Middle frontal gyrus (tissue), 1 donor: Measurements from ENCODE around the gene RACGAP1.
A peak's percentile ranks its signal among the peaks of the same experiment; 100 is the strongest.

ENCODE experiments used
- DNase-seq: peaks from one replicate; pipeline ENCODE4 v3.0.0-alpha.2; 2015; ENCODE audit warnings: low spot score; ENCODE audit errors: extremely low spot score

Gene RACGAP1

DNA sequence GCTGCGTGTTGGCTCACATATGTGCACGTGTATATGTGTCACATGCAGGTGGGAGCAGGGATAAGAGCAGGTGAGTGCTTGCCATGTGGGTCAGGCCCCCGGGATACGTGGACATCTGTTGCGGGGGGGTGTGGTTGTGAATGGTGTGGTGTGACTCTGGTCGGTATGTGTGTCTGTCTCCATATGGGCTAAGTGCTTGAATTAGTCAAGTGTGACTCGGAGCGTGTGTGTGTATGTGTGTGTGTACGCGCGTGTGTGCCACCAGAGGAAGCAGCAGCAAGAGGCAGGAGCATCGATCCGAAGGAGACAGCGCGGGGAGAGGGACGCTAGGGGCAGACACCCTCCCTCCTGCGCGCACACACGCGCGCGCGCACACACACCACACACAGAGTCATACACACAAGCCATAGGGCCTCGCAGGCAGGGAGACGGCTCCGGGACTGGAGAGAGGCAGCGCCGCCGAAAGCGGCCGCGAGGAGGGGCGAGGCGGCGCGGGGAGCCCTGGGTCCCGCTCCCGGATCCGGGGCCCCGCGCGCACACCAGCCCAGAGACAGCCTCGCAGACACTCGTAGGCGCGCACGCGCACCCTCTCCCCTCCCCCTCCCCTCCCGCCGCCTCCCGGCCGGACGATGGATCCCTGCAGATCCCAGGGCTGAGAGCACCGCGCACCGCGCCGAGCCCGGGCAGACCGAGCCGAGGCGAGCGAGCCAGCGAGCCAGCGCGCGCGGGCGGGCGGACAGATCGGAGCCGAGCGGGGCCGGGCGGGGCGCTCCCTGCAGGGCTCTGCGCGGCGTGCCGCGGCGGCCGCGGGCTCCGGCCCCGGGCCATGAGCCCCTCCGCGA lies 31.9 kb upstream of the RACGAP1 start, which contains the start of gene ASIC1:
ASIC1 (plus strand) TSS at position 597 of the 842 bp plus-strand sequence. CDS start 1,171 bp downstream, outside the sequence.
- DNase-seq, result peak; percentile 24

DNA sequence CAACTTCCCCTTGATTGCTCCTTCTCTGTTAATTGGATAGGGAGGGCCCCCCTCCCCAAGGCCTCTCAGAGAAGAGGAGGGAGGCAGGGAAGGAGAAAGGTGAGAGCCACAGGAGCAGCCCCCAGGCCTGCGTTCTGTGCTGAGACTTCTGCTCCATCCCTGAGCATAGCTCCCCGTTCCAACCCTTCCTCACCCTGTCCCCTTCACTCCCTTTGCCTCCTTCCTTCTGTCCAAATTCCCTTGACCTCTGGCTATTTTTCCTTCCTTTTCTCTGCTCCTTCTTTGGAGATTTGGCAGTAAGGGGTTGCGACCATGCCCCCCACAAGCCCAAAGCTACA lies 31.3 kb upstream of the RACGAP1 start:
- no peak for DNase-seq

GRCh38 chr12:50055831-50056638 lies 30.7 kb upstream of the RACGAP1 start:
- DNase-seq, result peak; percentile 36

GRCh38 chr12:50053583-50053982 lies 28.3 kb upstream of the RACGAP1 start:
- no peak for DNase-seq

- DNase-seq, result no peak
Measured at GRCh38 chr12:50052964-50053363, 27.7 kb upstream of the RACGAP1 start.

- no peak for DNase-seq
Measured at GRCh38 chr12:50052544-50052943, 27.2 kb upstream of the RACGAP1 start.

DNA sequence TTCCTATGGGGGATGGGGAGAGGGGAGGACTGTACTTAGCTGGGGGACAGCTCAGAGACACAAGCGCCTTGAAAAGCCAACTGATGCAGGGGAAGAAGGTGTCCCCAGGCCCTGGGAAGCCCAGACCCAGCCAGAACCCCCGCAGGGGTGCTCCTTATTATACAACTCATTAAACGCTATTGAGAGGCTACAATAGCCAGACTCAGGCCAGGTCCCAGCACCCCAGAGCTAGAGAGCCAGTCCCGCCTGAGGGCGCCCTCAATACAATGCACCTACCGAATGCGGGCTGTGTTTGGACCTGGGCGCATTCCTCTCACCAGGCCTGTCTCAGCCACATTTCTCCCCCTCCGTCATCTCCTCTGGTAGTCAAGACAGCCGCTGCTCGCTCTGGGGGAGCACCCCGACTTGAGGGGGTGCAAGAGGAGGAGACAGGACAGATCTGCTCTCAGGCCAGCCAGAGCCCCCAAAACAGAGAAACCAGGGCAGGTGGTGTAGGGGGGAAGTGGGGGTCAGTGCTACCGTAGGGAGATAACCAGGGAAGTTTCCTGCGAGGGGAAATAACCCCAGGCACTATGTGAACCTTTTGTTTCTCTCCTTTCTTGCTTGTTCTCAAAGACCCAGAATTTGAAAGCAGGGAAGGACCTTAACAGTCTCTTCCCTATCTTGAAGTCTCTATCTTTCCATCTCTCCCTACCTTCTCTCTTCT lies 26.0 kb upstream of the RACGAP1 start:
- no peak for DNase-seq

- DNase-seq, result no peak
Measured at GRCh38 chr12:50050410-50051098, 25.3 kb upstream of the RACGAP1 start.

DNA sequence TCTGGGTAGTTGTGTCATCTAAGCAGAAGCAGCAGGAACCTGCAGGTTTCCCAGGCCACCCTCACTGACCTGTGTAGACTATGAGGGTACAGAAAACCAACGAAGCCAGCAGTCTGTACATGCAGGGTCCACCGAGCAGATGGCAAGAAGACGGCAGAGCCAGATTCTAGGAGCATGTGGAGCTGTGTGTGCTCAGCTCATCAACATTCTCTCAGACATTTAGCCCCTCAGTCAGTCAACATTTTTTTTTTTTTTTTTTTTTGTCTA lies 24.8 kb upstream of the RACGAP1 start:
- DNase-seq, result no peak

DNA sequence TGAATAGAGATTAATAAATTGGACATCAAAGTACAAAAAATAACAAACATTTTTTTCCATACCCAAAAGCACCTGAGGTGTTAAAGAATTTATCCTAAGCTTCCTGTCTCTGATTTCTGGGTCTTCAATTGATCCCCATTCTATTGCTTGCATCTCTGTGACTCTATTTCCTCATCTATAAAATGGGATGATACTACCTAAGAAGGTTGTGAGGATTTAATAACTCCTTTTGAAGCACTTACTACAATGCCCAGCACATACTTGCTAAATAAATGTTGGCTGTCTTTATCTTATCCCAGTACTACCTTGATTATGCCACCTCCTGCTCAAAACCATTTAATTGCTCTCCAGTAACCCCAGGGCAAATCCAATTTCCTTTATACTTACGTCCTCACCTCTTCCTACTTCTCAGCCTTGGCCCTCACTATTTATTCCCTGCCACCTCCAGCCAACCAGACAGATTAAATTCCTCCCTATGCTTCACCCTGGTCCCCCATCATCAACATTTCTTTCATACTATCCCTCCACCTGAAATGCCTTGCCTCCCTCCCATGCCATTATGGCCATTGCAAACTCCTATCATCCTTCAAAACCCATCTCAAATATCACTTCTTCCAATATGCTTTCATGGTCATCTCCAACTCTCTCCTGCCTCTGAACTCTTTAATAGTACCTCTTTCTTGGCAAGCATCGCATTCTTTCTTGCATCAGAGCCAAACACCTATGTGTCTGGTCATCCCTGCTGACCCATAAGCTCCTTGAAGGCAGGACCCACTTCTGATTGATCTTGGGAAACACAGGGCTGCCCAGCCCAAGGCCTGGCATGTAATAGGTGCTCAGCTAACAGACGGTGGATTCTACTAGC lies 24.2 kb upstream of the RACGAP1 start:
- DNase-seq, result no peak

- DNase-seq, result no peak
Measured at GRCh38 chr12:50047693-50048250, 22.5 kb upstream of the RACGAP1 start.

GRCh38 chr12:50043854-50044253 lies 18.6 kb upstream of the RACGAP1 start:
- DNase-seq, result no peak

DNA sequence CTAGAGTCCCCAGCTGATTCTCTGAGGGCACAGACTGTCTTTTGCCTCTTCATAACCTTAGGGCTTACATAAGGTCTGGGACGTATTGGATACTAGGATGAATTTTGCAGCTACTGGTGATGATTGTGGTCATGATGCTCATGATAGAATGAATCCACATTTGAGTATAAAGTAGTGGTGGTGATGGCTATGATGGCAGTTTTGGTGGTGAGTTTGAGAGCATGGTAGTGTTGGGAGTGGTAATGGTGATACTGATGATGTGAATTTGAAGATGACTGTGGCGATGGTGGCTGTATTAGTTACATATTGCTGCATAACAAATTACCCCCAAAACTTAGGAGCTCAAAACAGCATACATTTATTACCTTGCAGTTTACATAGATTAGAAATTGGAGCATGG lies 18.0 kb upstream of the RACGAP1 start:
- no peak for DNase-seq

GRCh38 chr12:50042693-50043092 lies 17.4 kb upstream of the RACGAP1 start:
- no peak for DNase-seq

DNA sequence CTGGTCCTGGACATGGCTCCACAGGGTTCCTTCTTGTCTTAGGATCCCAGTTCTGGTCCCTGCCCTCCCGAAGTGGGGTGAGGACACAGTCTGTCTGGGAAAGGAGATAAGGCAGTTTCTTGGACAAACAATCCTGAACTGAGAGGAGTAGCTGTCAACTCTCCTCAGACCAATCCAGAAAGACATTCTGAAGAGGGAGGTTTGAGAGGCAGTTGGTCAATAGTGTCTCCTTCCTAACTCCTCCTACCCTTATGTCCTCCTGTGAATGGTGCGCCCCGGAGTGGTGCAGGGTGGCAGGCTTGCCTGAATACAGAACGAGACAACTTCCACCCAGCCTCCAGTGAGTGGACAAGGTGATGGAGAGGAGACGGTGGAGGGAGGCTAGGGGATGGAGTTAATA lies 16.7 kb upstream of the RACGAP1 start:
- no peak for DNase-seq

DNA sequence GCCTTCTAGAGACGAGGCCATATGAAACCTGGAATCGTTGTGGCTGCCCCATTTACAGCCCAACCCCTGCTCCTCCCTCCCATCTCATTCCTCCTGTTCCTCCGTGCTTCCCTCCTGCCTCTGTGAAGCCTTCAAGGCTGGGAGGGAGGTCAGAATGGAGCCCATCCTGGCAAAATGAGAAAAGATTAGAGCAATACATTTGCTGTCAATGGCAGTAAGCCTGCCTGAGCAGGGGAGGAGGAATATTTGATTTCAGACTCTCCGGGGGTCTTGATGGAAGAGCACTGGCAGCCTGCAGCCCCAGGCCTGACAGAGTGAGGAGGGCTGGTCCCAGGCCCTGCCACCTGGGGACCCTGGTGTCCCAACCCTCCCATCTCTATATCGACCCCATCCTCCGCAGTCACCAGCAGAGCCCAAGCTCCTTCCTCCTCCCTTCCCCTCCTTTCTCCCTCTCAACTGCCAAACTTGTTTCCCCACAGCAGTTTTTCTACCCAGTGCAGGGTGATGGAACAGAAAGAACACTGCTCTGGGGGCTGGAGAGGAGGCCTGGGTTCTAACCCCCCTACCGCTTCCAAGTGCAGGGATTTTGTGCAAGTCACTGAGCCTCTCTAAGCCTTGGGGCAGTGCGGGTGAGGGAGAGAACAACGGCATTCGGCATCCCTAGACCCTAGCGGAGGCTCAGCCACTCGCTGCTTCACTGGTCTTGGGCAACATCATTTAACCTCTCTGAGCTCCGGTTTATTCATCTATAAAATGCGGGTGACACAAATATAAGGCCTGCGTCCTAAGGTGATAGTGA lies 16.0 kb upstream of the RACGAP1 start:
- no peak for DNase-seq

DNA sequence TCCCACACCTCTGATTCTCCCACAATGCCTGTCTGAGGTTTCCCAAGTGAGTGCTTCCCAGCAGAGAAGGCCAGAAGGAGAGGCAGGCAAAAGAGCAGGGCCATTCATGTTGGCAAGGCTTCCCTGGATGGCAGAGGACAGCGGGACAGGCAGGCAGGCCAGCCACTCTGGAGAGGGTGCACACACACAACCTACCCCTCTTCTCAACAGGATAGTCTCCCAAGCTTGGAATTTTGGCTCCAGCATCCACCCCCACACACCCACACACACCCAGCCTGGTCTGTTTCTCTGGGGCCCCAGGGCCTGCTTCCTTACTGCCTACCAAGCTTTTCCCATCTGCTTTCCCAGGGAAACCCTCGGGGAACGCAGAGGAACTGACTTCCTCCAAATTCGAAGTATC lies 15.4 kb upstream of the RACGAP1 start:
- DNase-seq, result no peak

GRCh38 chr12:50039151-50039835 lies 14.0 kb upstream of the RACGAP1 start:
- peak; percentile 34 for DNase-seq

DNA sequence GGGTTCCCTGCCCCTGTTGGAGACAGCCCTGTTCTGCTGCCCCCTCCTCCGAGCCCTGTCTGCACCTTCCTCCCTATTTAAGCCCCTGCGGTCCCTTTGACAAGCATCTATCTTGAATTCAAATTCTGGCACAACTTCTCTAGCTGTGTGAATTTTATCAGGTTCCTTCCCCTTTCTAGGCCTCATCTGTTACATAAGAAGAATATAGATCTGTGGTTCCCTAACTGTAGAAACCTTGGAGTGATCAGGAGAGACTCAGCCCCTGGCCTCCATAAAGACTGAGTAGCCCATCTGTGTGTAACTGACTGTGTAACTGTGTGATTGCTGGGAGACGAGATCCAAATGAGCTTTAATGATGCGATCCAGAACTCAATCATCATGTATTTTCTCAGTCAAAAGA lies 13.0 kb upstream of the RACGAP1 start:
- DNase-seq, result no peak
